OCI-LY7 (cell line): ENCODE data around the gene ELAC2. TPM values are rescaled to one million over a fixed set of nuclear protein-coding genes. Genes with fewer than 3 reads are reported as not detected.

ENCODE experiments used
- BruUV-seq: library from RNA; stranded (reverse); fragments of 400-500 nt; replicated peaks from 2 replicates; lab custom pipeline; 2021; lab: Mats Ljungman, UMichigan
- CTCF ChIA-PET: fragments of 300-600 bp; sonication (Branson Sonifier 250); formaldehyde crosslinking; loops from one replicate; lab custom pipeline; 2022; ENCODE audit warnings: antibody characterized with exemption; ENCODE audit not compliant: unreplicated experiment; lab: Charles Lee
- POLR2A ChIA-PET: fragments of 300-600 bp; sonication (Branson Sonifier 250); formaldehyde crosslinking; loops from one replicate; lab custom pipeline; 2022; ENCODE audit warnings: antibody characterized with exemption; lab: Charles Lee
- DNase-seq: peaks from one replicate; pipeline ENCODE4 v3.0.0-alpha.2; 2015; ENCODE audit warnings: low spot score
- H2AFZ ChIP-seq: fragments of 200-600 bp; sonication (generic), shearing (Covaris generic); 2 replicates; pipeline ENCODE4 v1.6.1; 2014; ENCODE audit warnings: mild to moderate bottlenecking, antibody characterized with exemption, low read length, moderate library complexity
- H3K27ac ChIP-seq: fragments of 200-600 bp; sonication (generic); 2 replicates; pipeline ENCODE4 v1.5.1; 2014; ENCODE audit warnings: mixed run types, low read depth, mild to moderate bottlenecking, moderate library complexity, low read length, inconsistent platforms; ENCODE audit not compliant: poor library complexity, severe bottlenecking
- H3K36me3 ChIP-seq: fragments of 200-600 bp; sonication (generic); 2 replicates; pipeline ENCODE4 v1.6.1; 2014; ENCODE audit warnings: mild to moderate bottlenecking, antibody characterized with exemption, low read length, moderate library complexity, mixed read lengths; ENCODE audit not compliant: insufficient read depth
- H3K4me1 ChIP-seq: fragments of 200-600 bp; sonication (generic); 2 replicates; pipeline ENCODE4 v1.5.1; 2014; ENCODE audit warnings: mild to moderate bottlenecking, low read length; ENCODE audit not compliant: insufficient read depth, poor library complexity, severe bottlenecking
- H3K4me2 ChIP-seq: fragments of 200-600 bp; sonication (generic); 2 replicates; pipeline ENCODE4 v1.6.1; 2014; ENCODE audit warnings: mild to moderate bottlenecking, low read length
- H3K4me3 ChIP-seq: fragments of 200-600 bp; sonication (generic); 2 replicates; pipeline ENCODE4 v1.5.1; 2014; ENCODE audit warnings: mild to moderate bottlenecking, low read depth, low read length; ENCODE audit not compliant: poor library complexity, severe bottlenecking
- H3K79me2 ChIP-seq: fragments of 200-600 bp; sonication (generic); 2 replicates; pipeline ENCODE4 v1.6.1; 2016; ENCODE audit warnings: low read depth, mild to moderate bottlenecking, low read length, moderate library complexity, mixed read lengths; ENCODE audit not compliant: insufficient read depth
- H3K9me2 ChIP-seq: fragments of 200-600 bp; sonication (generic); 2 replicates; pipeline ENCODE4 v1.6.1; 2016; ENCODE audit warnings: mild to moderate bottlenecking, low read length, mixed read lengths; ENCODE audit not compliant: insufficient read depth
- H3K9me3 ChIP-seq: fragments of 200-600 bp; sonication (generic); 2 replicates; pipeline ENCODE4 v1.6.1; 2014; ENCODE audit warnings: mild to moderate bottlenecking, mixed run types, low read length, mixed read lengths
- H4K20me1 ChIP-seq: fragments of 200-600 bp; sonication (generic); 2 replicates; pipeline ENCODE4 v1.6.1; 2014; ENCODE audit warnings: mild to moderate bottlenecking, antibody characterized with exemption, low read length, moderate library complexity, mixed read lengths; ENCODE audit not compliant: insufficient read depth
- EZH2phosphoT487 ChIP-seq: fragments of 200-600 bp; sonication (generic); IDR thresholded peaks from 2 replicates; pipeline ENCODE4 v1.6.1; 2018; ENCODE audit warnings: low read depth, borderline replicate concordance, mild to moderate bottlenecking, mixed run types, antibody characterized with exemption, low read length, moderate library complexity, mixed read lengths
- intact Hi-C: fragments of 100-400 bp; cut with micrococcal nuclease; formaldehyde crosslinking; loops from one replicate; pipeline ENCODE4 v1.10.0; 2022; ENCODE audit not compliant: unreplicated experiment
- total RNA-seq, 2 experiments: library from RNA; depleted of rRNA in 1 of 2; stranded (reverse); fragments of >200 nt in 1 of 2; shearing (Covaris generic) in 1 of 2; gene quantifications; 2 replicates each; pipeline ENCODE4 v1.2.3, GENCODE V29; 2014 to 2022
- TF ChIP-seq, protein P1 (sequence below): fragments of 200-600 bp; sonication (generic); conservative IDR thresholded peaks from 2 replicates; pipeline ENCODE4 v1.5.1; 2014; ENCODE audit warnings: mild to moderate bottlenecking, antibody characterized with exemption, low read length, moderate library complexity, mixed read lengths

Gene ELAC2
- total RNA-seq, 2 experiments from 2014 or later: 90.7 to 127 TPM

DNA sequence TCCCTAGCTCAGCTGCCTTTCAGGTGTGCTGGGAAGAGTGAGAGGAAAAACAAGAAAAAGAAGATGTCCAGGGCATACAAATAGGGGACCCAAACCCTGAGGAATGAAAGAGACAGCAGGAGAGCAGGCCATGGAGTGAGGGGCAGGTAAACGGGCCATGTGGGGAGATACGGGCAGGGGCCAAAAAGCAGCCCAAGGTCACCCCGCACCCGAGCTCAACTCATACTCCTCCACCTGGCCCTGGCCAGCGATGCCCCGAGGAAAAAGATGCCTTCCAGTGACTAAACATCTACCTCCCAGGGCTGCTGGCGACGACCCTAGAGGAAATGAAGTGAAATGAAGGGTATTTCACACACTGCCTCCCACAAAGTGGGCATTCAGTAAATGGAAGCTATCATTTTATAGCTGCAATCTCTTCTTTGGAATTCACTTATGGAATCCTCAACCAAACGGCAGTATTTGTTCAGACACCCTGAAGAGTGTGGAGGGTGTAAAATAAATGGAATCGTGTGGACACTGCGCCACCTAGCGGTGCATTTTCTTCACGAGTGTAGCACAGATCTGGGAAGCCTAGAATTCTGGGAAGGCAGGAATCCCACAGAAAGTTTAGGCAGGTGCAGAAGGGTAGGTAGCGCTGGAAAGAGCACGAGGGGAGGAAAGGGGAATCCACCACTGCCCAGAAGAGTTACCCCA lies 14.9 kb downstream of the ELAC2 start:
- no TSS peak for BruUV-seq

DNA sequence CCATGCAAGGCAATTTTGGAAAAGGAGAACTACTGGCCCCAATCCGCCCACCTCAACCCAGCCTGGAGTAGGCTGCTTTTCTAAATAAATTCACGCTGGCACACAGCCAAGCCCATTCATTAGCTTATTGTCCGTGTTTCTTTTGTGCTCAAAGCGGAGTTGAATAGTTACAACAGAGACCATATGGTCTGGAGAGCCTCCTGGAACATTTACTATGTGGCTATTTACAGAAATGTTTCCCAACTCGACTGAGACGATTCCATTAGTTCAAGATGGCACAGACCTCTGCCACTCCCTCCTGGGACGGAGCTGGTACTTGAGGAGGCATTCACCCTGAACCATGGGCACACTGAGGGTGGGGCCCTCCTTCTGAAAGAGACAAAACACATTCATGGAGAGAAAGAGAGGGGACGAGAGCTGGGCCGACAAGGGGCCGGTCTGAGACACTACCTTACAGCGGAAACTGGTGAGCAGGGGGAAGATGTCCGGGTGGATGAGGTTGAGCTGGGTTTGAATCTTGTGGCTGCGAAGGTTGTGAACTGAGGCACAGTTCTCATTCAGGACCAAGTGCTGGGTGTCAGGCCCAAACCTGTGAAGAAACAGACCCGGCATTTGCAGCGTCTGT lies 15.7 kb downstream of the ELAC2 start:
- Histone ChIP-seq H3K9me2 (no peaks in the 10 kb centered on the region), H3K9me3 (no peaks in the 10 kb centered on the region), H3K4me2 (no peak overlapping the region), H3K27ac (no peak overlapping the region), H3K4me1 (no peaks in the 10 kb centered on the region), H2AFZ (no peak overlapping the region), H3K79me2 (no peaks in the 10 kb centered on the region), H3K36me3 (peaks cover 96% of the 10 kb centered on the region), H4K20me1 (0 out of 2 replicates have a peak, but pooled peaks cover 8% of the 10 kb centered on the region), H3K4me3 (no peak overlapping the region)
- no peak for TF ChIP-seq EZH2phosphoT487
- TF ChIP-seq, protein P1, sequence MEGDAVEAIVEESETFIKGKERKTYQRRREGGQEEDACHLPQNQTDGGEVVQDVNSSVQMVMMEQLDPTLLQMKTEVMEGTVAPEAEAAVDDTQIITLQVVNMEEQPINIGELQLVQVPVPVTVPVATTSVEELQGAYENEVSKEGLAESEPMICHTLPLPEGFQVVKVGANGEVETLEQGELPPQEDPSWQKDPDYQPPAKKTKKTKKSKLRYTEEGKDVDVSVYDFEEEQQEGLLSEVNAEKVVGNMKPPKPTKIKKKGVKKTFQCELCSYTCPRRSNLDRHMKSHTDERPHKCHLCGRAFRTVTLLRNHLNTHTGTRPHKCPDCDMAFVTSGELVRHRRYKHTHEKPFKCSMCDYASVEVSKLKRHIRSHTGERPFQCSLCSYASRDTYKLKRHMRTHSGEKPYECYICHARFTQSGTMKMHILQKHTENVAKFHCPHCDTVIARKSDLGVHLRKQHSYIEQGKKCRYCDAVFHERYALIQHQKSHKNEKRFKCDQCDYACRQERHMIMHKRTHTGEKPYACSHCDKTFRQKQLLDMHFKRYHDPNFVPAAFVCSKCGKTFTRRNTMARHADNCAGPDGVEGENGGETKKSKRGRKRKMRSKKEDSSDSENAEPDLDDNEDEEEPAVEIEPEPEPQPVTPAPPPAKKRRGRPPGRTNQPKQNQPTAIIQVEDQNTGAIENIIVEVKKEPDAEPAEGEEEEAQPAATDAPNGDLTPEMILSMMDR: no peak
- ChIA-PET CTCF (interaction anchor here (1.4 to 1.5 kb wide), 2 partner anchors 13 to 16 kb away, joined by 4 to 5 read pairs; partner anchors contain the start of gene ELAC2), POLR2A (no interaction called here)
- BruUV-seq: no TSS peak
- intact Hi-C loops: loop anchor here (5.0 to 10.0 kb wide), 3 partner anchors 75 to 747 kb away; no protein-coding TSS in a partner anchor
- DNase-seq: no peak

More for the DNA sequence above, 14.9 kb downstream of the ELAC2 start:
- intact Hi-C loops: loop anchor here (1.0 to 10.0 kb wide), 4 partner anchors 76 to 748 kb away; no protein-coding TSS in a partner anchor
- no peak for TF ChIP-seq EZH2phosphoT487
- TF ChIP-seq, protein P1: peak; percentile 97
- Histone ChIP-seq H3K4me3 (no peak overlapping the region), H3K36me3 (peaks cover 95% of the 10 kb centered on the region), H3K9me3 (no peaks in the 10 kb centered on the region), H3K9me2 (no peaks in the 10 kb centered on the region), H4K20me1 (0 out of 2 replicates have a peak, but pooled peaks cover 8% of the 10 kb centered on the region), H3K4me1 (no peaks in the 10 kb centered on the region), H2AFZ (no peak overlapping the region), H3K4me2 (no peak overlapping the region), H3K79me2 (no peaks in the 10 kb centered on the region), H3K27ac (no peak overlapping the region)
- ChIA-PET CTCF (interaction anchor here (1.4 to 1.5 kb wide), 2 partner anchors 13 to 15 kb away, joined by 4 to 5 read pairs; partner anchors contain the start of gene ELAC2), POLR2A (no interaction called here)
- peak; percentile 67 for DNase-seq
